Liver (tissue), 3 donors: Measurements from ENCODE around the gene WWC1.

Source experiments
- FOXA1 ChIP-seq: IDR thresholded peaks from 2 replicates; pipeline ENCODE4 v1.6.1; 2016; ENCODE audit warnings: antibody characterized with exemption
- GABPA ChIP-seq, 2 donors: IDR thresholded peaks in 1 of 2; conservative IDR thresholded peaks in 1 of 2; 2 replicates each; pipeline ENCODE4 v1.6.1; 2016; ENCODE audit warnings: antibody characterized with exemption in 2 of 2, mild to moderate bottlenecking in 1 of 2, moderate library complexity in 1 of 2
- HNF4G ChIP-seq: IDR thresholded peaks from 2 replicates; pipeline ENCODE4 v1.6.1; 2016; ENCODE audit warnings: antibody characterized with exemption
- JUND ChIP-seq, 2 donors: IDR thresholded peaks; 2 replicates each; pipeline ENCODE4 v1.6.1; 2016; ENCODE audit warnings: antibody characterized with exemption in 2 of 2
- RXRA ChIP-seq, 2 donors: IDR thresholded peaks; 2 replicates each; pipeline ENCODE4 v1.6.1; 2017 to 2018; ENCODE audit warnings: antibody characterized with exemption in 2 of 2, mild to moderate bottlenecking in 1 of 2
- SP1 ChIP-seq: IDR thresholded peaks from 2 replicates; pipeline ENCODE4 v1.6.1; 2018; ENCODE audit warnings: antibody characterized with exemption, mild to moderate bottlenecking
- TAF1 ChIP-seq: conservative IDR thresholded peaks from 2 replicates; pipeline ENCODE4 v1.6.1; 2016; ENCODE audit warnings: antibody characterized with exemption, mild to moderate bottlenecking
- TF ChIP-seq, protein P1 (sequence below): fragments of 150-350 bp; IDR thresholded peaks from 2 replicates; pipeline ENCODE4 v1.5.1; 2017; ENCODE audit warnings: improper control_type of control experiment, low read depth, low read length; ENCODE audit not compliant: missing input control
- TF ChIP-seq, protein P2 (sequence below): IDR thresholded peaks from 2 replicates; pipeline ENCODE4 v1.6.1; 2016; ENCODE audit warnings: antibody characterized with exemption
- TF ChIP-seq, protein P3 (sequence below): IDR thresholded peaks from 2 replicates; pipeline ENCODE4 v1.6.1; 2016; ENCODE audit warnings: antibody characterized with exemption
- TF ChIP-seq, protein P4 (sequence below): IDR thresholded peaks from 2 replicates; pipeline ENCODE4 v1.6.1; 2016; ENCODE audit warnings: antibody characterized with exemption, mild to moderate bottlenecking
- donor health status: healthy.
- donor health status: healthy.

DNA sequence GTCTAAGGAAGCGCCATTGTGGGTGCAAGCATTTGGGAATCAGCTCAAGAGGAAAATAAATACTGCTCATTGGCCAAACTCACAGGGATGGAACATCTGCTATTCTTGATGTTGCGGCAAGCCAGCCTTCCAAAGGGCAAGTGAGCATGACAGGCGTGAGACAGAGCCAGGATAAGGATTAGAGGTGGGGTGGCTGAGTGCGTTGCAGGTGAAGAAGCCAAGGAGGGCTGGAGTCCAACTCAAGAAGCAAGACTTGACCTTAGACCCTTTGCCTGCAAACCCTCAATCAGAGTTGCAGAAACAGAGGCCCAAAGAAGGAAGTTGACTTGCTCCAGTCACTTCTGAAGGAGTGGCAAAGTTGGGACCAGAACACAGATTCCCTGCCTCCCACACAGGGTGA is 79.4 kb downstream of the WWC1 start:
- TF ChIP-seq, protein P1, sequence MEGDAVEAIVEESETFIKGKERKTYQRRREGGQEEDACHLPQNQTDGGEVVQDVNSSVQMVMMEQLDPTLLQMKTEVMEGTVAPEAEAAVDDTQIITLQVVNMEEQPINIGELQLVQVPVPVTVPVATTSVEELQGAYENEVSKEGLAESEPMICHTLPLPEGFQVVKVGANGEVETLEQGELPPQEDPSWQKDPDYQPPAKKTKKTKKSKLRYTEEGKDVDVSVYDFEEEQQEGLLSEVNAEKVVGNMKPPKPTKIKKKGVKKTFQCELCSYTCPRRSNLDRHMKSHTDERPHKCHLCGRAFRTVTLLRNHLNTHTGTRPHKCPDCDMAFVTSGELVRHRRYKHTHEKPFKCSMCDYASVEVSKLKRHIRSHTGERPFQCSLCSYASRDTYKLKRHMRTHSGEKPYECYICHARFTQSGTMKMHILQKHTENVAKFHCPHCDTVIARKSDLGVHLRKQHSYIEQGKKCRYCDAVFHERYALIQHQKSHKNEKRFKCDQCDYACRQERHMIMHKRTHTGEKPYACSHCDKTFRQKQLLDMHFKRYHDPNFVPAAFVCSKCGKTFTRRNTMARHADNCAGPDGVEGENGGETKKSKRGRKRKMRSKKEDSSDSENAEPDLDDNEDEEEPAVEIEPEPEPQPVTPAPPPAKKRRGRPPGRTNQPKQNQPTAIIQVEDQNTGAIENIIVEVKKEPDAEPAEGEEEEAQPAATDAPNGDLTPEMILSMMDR: no peak
- TF ChIP-seq, protein P2, sequence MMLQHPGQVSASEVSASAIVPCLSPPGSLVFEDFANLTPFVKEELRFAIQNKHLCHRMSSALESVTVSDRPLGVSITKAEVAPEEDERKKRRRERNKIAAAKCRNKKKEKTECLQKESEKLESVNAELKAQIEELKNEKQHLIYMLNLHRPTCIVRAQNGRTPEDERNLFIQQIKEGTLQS: no peak
- TF ChIP-seq, protein P3, sequence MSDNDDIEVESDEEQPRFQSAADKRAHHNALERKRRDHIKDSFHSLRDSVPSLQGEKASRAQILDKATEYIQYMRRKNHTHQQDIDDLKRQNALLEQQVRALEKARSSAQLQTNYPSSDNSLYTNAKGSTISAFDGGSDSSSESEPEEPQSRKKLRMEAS: no peak
- TF ChIP-seq JUND (IDR thresholded peaks at IDR 0.05) (no peak), GABPA (IDR thresholded peaks at IDR 0.05 in 1 of 2, conservative IDR thresholded peaks at IDR 0.05 in 1 of 2) (no peak), SP1 (no peak), TAF1 (no peak), FOXA1 (no peak), RXRA (IDR thresholded peaks at IDR 0.05) (no peak), HNF4G (no peak)
- TF ChIP-seq, protein P4, sequence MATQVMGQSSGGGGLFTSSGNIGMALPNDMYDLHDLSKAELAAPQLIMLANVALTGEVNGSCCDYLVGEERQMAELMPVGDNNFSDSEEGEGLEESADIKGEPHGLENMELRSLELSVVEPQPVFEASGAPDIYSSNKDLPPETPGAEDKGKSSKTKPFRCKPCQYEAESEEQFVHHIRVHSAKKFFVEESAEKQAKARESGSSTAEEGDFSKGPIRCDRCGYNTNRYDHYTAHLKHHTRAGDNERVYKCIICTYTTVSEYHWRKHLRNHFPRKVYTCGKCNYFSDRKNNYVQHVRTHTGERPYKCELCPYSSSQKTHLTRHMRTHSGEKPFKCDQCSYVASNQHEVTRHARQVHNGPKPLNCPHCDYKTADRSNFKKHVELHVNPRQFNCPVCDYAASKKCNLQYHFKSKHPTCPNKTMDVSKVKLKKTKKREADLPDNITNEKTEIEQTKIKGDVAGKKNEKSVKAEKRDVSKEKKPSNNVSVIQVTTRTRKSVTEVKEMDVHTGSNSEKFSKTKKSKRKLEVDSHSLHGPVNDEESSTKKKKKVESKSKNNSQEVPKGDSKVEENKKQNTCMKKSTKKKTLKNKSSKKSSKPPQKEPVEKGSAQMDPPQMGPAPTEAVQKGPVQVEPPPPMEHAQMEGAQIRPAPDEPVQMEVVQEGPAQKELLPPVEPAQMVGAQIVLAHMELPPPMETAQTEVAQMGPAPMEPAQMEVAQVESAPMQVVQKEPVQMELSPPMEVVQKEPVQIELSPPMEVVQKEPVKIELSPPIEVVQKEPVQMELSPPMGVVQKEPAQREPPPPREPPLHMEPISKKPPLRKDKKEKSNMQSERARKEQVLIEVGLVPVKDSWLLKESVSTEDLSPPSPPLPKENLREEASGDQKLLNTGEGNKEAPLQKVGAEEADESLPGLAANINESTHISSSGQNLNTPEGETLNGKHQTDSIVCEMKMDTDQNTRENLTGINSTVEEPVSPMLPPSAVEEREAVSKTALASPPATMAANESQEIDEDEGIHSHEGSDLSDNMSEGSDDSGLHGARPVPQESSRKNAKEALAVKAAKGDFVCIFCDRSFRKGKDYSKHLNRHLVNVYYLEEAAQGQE: no peak
